ENCODE results near the gene REM1. TPM values are rescaled to one million over a fixed set of nuclear protein-coding genes. Genes with fewer than 3 reads are reported as not detected.

The REM1 gene
- total and polyA plus RNA-seq, 2 of the 4 experiments (the other 2 are of a cell fraction), result not detected

- in situ Hi-C loops (cut with MboI; ENCODE audit: low sequenced_read_pairs), result no loop called here
- Histone ChIP-seq H3K4me2 (ENCODE audit: low read depth, low read length) (no peak overlapping the region), H4K91ac (ENCODE audit: insufficient read depth, low read depth, low read length) (no peak overlapping the region), H2AK9ac (replicated peaks; ENCODE audit: low read depth, low read length, poor library complexity) (no peak overlapping the region), H2AFZ (replicated peaks; ENCODE audit: low read length, poor library complexity) (no peak overlapping the region), H3K79me1 (ENCODE audit: low read depth in 1 of 2, low read length in 2 of 2) (no peaks in the 10 kb centered on the region), H3K9ac (ENCODE audit: low read depth, low read length) (no peak overlapping the region), H2AK5ac (ENCODE audit: low read depth, low read length) (no peak overlapping the region), H3K27ac (ENCODE audit: insufficient read depth, low read length) (no peak overlapping the region), H3K4me1 (ENCODE audit: control insufficient read depth, insufficient read depth, low read length) (no peaks in the 10 kb centered on the region), H4K5ac (ENCODE audit: low read depth, low read length) (no peak overlapping the region), H3K4ac (ENCODE audit: low read depth, low read length) (no peak overlapping the region), H2BK15ac (ENCODE audit: low read depth, low read length) (no peak overlapping the region), H3K56ac (ENCODE audit: extremely low read depth, insufficient read depth, low read length) (no peak overlapping the region), H3K18ac (ENCODE audit: low read depth, low read length) (no peak overlapping the region), H3K9me1 (ENCODE audit: insufficient read depth, low read length) (no peaks in the 10 kb centered on the region), H3K14ac (replicated peaks; ENCODE audit: low read depth, low read length) (no peak overlapping the region), H2BK5ac (ENCODE audit: low read depth, low read length, poor library complexity, severe bottlenecking) (no peak overlapping the region), H3K36me3 (ENCODE audit: control insufficient read depth, insufficient read depth, low read length) (no peaks in the 10 kb centered on the region), H4K20me1 (ENCODE audit: insufficient read depth, low read length) (no peaks in the 10 kb centered on the region), H3K23ac (ENCODE audit: low read depth, low read length) (no peak overlapping the region), H2BK120ac (ENCODE audit: low read depth, low read length) (no peak overlapping the region), H3K4me3 (ENCODE audit: insufficient read depth, low read depth, low read length) (no peak overlapping the region), H2BK20ac (ENCODE audit: low read depth, low read length) (no peak overlapping the region), H3K9me3 (ENCODE audit: control insufficient read depth, insufficient read depth, low read length) (no peaks in the 10 kb centered on the region), H4K8ac (ENCODE audit: low read depth in 2 of 2, low read length in 2 of 2) (no peak overlapping the region), H3K27me3 (ENCODE audit: control insufficient read depth, insufficient read depth, low read length) (no peaks in the 10 kb centered on the region)
- TF ChIP-seq MAZ (IDR thresholded peaks at IDR 0.05; ENCODE audit: borderline replicate concordance, low read depth, low read length), result no peak
- TF ChIP-seq ELK1 (IDR thresholded peaks at IDR 0.05; ENCODE audit: borderline replicate concordance, low read depth, low read length), result no peak
- no peak for TF ChIP-seq USF2 (IDR thresholded peaks at IDR 0.05; ENCODE audit: low read depth, low read length)
- no peak for TF ChIP-seq NFE2L2 (IDR thresholded peaks at IDR 0.05; ENCODE audit: low read depth, low read length)
- TF ChIP-seq SMC3 (IDR thresholded peaks at IDR 0.05; ENCODE audit: low read depth, low read length), result no peak
- TF ChIP-seq RFX5 (IDR thresholded peaks at IDR 0.05; ENCODE audit: low read depth, low read length), result no peak
- TF ChIP-seq BHLHE40 (IDR thresholded peaks at IDR 0.05; ENCODE audit: low read depth, low read length), result no peak
- TF ChIP-seq CHD1 (IDR thresholded peaks at IDR 0.05; ENCODE audit: low read depth, low read length), result no peak
- TF ChIP-seq MAFK (IDR thresholded peaks at IDR 0.05; ENCODE audit: low read depth, low read length), result no peak
- TF ChIP-seq MXI1 (IDR thresholded peaks at IDR 0.05; ENCODE audit: borderline replicate concordance, low read depth, low read length), result no peak
- no peak for TF ChIP-seq POLR2A (IDR thresholded peaks at IDR 0.05; ENCODE audit: low read depth, low read length)
- no peak for TF ChIP-seq CEBPB (IDR thresholded peaks at IDR 0.05; ENCODE audit: low read depth, low read length)
- TF ChIP-seq RCOR1 (IDR thresholded peaks at IDR 0.05; ENCODE audit: insufficient replicate concordance, low read length), result no peak
- TF ChIP-seq CTCF (conservative IDR thresholded peaks at IDR 0.05; ENCODE audit: low read depth, low read length), result no peak
- no peak for TF ChIP-seq RAD21 (IDR thresholded peaks at IDR 0.05; ENCODE audit: low read length)
- no peak for TF ChIP-seq FOS (IDR thresholded peaks at IDR 0.05; ENCODE audit: low read depth, low read length)
- dilution Hi-C loops (cut with HindIII; ENCODE audit: low sequenced_read_pairs, unreplicated experiment), result no loop called here
- 40% methylated on average over 1 of the region's 2 CpGs; no CpG with 5 or more reads in 1 of the 2 experiments for WGBS, 2 experiments (ENCODE audit: extremely low coverage in 2 of 2, insufficient read length in 1 of 2)
- no TSS peak for BruUV-seq (replicated peaks)
- intact Hi-C loops (cut with micrococcal nuclease), result no loop called here
- CTCF ChIA-PET, result interaction anchor here (0.7 kb wide), 1 partner anchor 11 kb away, joined by 3 read pairs; no protein-coding TSS in a partner anchor
- POLR2A ChIA-PET (ENCODE audit: unreplicated experiment), result no interaction called here
- ATAC-seq (ENCODE audit: low read depth) (no peak), DNase-seq (no peak)
Measured at GRCh38 chr20:31452575-31452974, 22.5 kb upstream of the REM1 start.

All from IMR-90 (cell line).